Nephron progenitor cell (in vitro differentiated cells): ENCODE data around the gene ZBTB6.

Source experiments
- DNase-seq: peaks from one replicate; pipeline ENCODE4 v3.0.0; 2021
- H3K27ac Mint-ChIP-seq: 2 replicates; pipeline ENCODE4 v1.8.0; 2021; ENCODE audit warnings: mild to moderate bottlenecking, moderate library complexity, mixed read lengths
- H3K27me3 Mint-ChIP-seq: 2 replicates; pipeline ENCODE4 v1.8.0; 2021; ENCODE audit warnings: mild to moderate bottlenecking, low read depth, mixed read lengths; ENCODE audit not compliant: poor library complexity
- H3K36me3 Mint-ChIP-seq: 2 replicates; pipeline ENCODE4 v1.8.0; 2021; ENCODE audit warnings: low read depth, mixed read lengths
- H3K4me1 Mint-ChIP-seq: 2 replicates; pipeline ENCODE4 v1.8.0; 2021; ENCODE audit warnings: mixed read lengths
- H3K4me3 Mint-ChIP-seq: 2 replicates; pipeline ENCODE4 v1.8.0; 2021; ENCODE audit warnings: mild to moderate bottlenecking, moderate library complexity, mixed read lengths
- H3K9me3 Mint-ChIP-seq: 2 replicates; pipeline ENCODE4 v1.8.0; 2021; ENCODE audit warnings: mild to moderate bottlenecking, moderate library complexity, mixed read lengths
- TF ChIP-seq, protein P1 (sequence below): fragments of 200-600 bp; sonication (generic); IDR thresholded peaks from 2 replicates; pipeline ENCODE4 v1.5.0; 2021; ENCODE audit warnings: antibody characterized with exemption

Gene ZBTB6

DNA sequence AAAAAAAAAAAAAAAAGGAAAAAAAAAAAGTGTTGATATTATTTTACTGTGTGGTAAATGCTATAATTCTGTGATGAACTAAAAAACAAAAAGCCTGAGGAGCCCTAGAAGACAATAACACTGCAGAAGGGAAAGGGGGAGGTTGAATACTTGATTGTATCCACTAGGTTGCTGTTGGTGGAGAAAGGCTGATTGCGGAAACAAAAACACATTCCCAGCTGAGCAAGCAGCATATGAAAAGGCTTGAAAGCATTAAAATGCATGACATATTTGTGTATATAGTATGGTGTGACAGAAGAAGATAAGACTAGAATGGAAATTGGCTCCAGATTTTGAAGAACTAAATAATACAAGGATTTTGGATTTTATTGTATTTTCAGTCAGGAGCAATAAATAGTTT lies 36.6 kb upstream of the ZBTB6 start:
- Mint-ChIP-seq H3K4me3 (no peak overlapping the region), H3K27me3 (peaks cover 2% of the 10 kb centered on the region), H3K9me3 (no peaks in the 10 kb centered on the region), H3K36me3 (peaks cover 24% of the 10 kb centered on the region), H3K4me1 (no peaks in the 10 kb centered on the region), H3K27ac (no peak overlapping the region)
- TF ChIP-seq, protein P1, sequence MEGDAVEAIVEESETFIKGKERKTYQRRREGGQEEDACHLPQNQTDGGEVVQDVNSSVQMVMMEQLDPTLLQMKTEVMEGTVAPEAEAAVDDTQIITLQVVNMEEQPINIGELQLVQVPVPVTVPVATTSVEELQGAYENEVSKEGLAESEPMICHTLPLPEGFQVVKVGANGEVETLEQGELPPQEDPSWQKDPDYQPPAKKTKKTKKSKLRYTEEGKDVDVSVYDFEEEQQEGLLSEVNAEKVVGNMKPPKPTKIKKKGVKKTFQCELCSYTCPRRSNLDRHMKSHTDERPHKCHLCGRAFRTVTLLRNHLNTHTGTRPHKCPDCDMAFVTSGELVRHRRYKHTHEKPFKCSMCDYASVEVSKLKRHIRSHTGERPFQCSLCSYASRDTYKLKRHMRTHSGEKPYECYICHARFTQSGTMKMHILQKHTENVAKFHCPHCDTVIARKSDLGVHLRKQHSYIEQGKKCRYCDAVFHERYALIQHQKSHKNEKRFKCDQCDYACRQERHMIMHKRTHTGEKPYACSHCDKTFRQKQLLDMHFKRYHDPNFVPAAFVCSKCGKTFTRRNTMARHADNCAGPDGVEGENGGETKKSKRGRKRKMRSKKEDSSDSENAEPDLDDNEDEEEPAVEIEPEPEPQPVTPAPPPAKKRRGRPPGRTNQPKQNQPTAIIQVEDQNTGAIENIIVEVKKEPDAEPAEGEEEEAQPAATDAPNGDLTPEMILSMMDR: no peak
- DNase-seq: no peak

DNA sequence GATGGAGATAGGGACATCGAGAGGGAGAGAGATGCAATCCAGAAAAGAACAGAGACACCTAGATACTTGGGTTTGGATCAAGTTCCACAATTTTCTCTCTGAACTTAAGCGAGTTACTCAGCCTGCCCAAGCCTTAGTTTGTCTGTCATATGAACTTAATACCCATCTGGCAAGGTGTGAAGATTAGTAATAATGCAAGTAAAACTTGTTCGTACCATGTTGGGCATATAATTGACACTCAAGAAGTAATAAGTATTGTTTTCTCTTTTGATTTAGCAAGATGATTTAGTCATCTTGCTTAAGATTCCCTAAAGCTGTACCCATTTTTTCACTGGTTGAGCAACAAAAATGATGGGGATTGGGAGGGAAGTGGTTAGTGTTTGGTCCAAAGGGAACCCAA lies 35.2 kb upstream of the ZBTB6 start:
- peaks cover 19% of the 10 kb centered on the region for H3K36me3 Mint-ChIP-seq
- no peaks in the 10 kb centered on the region for H3K27me3 Mint-ChIP-seq
- no peaks in the 10 kb centered on the region for H3K4me1 Mint-ChIP-seq
- no peak overlapping the region for H3K27ac Mint-ChIP-seq
- H3K9me3 Mint-ChIP-seq: no peaks in the 10 kb centered on the region
- TF ChIP-seq, protein P1: no peak
- no peak for DNase-seq
- H3K4me3 Mint-ChIP-seq: no peak overlapping the region

DNA sequence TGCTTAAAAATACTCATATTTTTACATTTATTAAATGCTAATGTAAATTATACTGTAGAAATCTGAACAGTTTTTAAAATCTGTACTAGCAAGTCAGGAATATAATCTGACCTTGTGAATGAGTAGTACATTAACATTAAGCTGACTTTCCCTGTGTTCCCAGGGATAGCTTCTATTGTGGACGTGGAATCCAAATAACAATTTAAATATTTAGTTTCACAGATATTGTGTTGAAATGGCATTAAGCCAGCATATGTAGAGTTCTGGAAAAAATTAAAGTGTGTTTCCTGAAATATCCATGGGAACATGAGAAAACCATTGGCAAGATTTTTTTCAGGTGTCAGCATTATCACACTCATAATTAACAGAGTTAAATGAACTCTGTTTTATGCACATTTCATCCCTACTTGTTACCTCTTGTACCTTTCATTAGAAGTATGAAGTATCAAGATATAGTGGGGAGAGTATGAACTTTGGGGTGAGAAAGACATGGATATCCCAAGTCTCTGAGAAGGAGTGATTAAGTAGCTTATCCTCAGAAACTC lies 33.4 kb upstream of the ZBTB6 start:
- Mint-ChIP-seq H3K4me1 (peaks cover 9% of the 10 kb centered on the region), H3K27ac (no peak overlapping the region), H3K27me3 (no peaks in the 10 kb centered on the region), H3K36me3 (peaks cover 20% of the 10 kb centered on the region), H3K9me3 (no peaks in the 10 kb centered on the region), H3K4me3 (no peak overlapping the region)
- DNase-seq: no peak
- TF ChIP-seq, protein P1: no peak

DNA sequence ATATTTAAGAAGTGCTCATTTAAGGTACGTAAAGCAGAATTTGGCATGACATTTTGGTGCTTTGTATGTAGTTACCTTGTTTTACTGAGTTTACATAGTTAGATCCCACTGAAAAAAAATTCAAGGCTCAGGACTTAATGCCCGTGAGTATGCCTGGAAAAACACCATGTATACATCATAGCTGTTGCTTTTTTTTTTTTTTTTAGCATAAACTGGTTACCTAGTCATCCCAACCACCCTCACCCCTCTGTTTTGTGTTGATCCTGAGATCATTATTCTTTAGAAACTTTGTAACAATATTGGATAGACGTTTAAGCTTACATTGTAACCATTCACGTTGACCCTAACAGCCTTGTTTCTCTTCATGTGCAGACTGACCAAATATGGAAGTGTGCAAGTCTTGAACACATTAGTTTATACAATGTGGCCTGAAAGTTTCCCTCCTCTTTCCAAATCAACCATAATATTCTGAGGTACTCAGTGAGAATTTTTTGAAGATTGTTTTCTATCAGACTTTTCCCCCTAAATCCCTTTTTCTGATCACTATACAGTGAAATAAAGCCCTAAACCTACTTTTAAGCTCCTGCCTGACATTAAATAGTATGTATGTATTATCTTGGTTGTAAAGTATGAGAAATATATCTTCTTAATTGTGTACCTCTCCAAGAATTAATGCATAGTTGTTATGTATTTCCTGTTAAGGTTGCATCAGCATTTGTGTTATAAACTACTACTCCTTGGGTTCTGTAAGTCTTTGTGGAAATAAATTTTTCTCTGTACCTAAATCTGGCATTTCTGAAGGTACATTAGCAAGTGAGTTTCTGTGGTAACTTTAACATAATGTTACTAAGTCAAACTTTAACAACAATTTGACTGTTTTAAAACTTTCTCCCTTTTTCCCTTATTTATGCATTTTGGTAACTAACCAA lies 32.1 kb upstream of the ZBTB6 start:
- H3K36me3 Mint-ChIP-seq: peaks cover 17% of the 10 kb centered on the region
- H3K27me3 Mint-ChIP-seq: no peaks in the 10 kb centered on the region
- no peak for DNase-seq
- H3K4me3 Mint-ChIP-seq: no peak overlapping the region
- no peak overlapping the region for H3K27ac Mint-ChIP-seq
- TF ChIP-seq, protein P1: no peak
- no peaks in the 10 kb centered on the region for H3K9me3 Mint-ChIP-seq
- H3K4me1 Mint-ChIP-seq: peaks cover 16% of the 10 kb centered on the region

DNA sequence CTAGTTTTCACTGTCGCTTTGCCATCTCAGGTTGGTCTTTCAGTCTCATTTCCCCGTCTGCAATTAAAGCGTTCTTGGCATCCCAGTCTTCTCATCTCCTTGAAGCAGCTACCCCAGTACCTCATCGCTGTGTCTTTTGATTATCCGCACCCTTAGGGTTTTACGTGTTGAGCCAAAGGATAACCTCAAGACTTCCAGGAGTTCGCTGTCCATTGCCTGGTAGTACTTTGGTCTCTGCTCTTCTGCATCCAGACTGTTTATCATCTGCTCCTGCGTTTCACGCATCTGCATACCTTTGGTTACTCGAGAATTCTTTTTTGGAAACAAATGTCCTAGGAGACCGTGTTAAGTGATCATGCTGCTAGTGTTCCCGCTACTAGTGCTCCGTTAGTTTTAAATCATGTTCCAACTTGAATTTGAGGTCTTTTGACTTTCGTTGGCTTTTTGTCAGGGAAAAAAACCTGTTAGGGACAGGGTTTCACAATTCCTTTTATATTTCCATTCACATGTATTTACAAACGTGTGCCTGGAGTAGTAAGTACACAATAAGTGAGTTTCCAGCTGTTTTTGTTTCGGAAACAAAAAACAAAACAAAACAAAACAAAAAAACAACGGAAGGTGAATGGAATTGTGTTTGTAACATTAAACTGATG lies 28.6 kb upstream of the ZBTB6 start:
- Mint-ChIP-seq H3K9me3 (no peaks in the 10 kb centered on the region), H3K27me3 (no peaks in the 10 kb centered on the region), H3K36me3 (peaks cover 39% of the 10 kb centered on the region), H3K27ac (peak overlapping the region; percentile 91), H3K4me3 (peak overlapping the region; percentile 97), H3K4me1 (peaks cover 21% of the 10 kb centered on the region)
- no peak for DNase-seq
- TF ChIP-seq, protein P1: no peak
